Tibial artery (tissue), 4 donors: ENCODE results near the gene PSMB10.

Experiments
- DNase-seq, 2 donors: peaks; one replicate each; pipeline ENCODE4 v3.0.0-alpha.2; 2019
- H3K27ac ChIP-seq, 2 donors: fragments of 200-600 bp; sonication (generic) in 1 of 2; 1 replicate in 1 of 2; 2 replicates in 1 of 2; pipeline ENCODE4 v1.5.1; 2018 to 2019; ENCODE audit warnings: mild to moderate bottlenecking in 1 of 2
- H3K27me3 ChIP-seq, 2 donors: fragments of 200-600 bp; sonication (generic) in 1 of 2; one replicate each; pipeline versions ENCODE4 v1.5.1 to v1.6.0; 2016 to 2019
- H3K36me3 ChIP-seq, 3 donors: fragments of 200-600 bp; sonication (generic) in 2 of 3; one replicate each; pipeline ENCODE4 v1.5.1; 2016 to 2019; ENCODE audit warnings: mild to moderate bottlenecking in 2 of 3
- H3K4me1 ChIP-seq, 4 donors: fragments of 200-600 bp; sonication (generic) in 2 of 4; 1 replicate in 3 of 4; 2 replicates in 1 of 4; pipeline ENCODE4 v1.5.1; 2016 to 2019
- H3K4me3 ChIP-seq, 2 donors: fragments of 200-600 bp; sonication (generic) in 1 of 2; 1 replicate in 1 of 2; 2 replicates in 1 of 2; pipeline ENCODE4 v1.5.1; 2018 to 2019; ENCODE audit warnings: mild to moderate bottlenecking in 2 of 2
- H3K9me3 ChIP-seq, 3 donors: fragments of 200-600 bp; sonication (generic) in 1 of 3; one replicate each; pipeline ENCODE4 v1.5.1; 2016 to 2019
- CTCF ChIP-seq, 2 experiments: fragments of 200-600 bp in 1 of 2; fragments of 450-650 bp in 1 of 2; IDR thresholded peaks; one replicate each; pipeline ENCODE4 v1.5.1; 2017 to 2019; ENCODE audit warnings: antibody characterized with exemption in 2 of 2, mild to moderate bottlenecking in 1 of 2, moderate library complexity in 1 of 2
- intact Hi-C: fragments of 100-400 bp; cut with DNase I; formaldehyde crosslinking; loops from one replicate; pipeline ENCODE4 v1.15.0; 2023; ENCODE audit warnings: low total_unique reads

The PSMB10 gene

GRCh38 chr16:67936124-67936879 lies at the start of gene PSMB10:
TSS of gene PSMB10 (minus strand) at chr16:67936850. CDS start at chr16:67936749, 101 bp downstream.
- TF ChIP-seq CTCF (IDR thresholded peaks at IDR 0.05), result no peak
- DNase-seq, result peak in 1 of 2 donors; percentile 51
- Histone ChIP-seq H3K27ac (peak within 1 kb of the TSS; percentile 76 to 88), H3K27me3 (no peaks in the 10 kb centered on the region), H3K36me3 (peaks cover 11 to 36% (median 17%) of the 10 kb centered on the region in 3 donors), H3K4me3 (peak within 1 kb of the TSS; percentile 84 to 94), H3K4me1 (peaks cover 0 to 21% (median 19%) of the 10 kb centered on the region in 4 donors), H3K9me3 (no peaks in the 10 kb centered on the region)
- intact Hi-C loops, result no loop called here

GRCh38 chr16:67982011-67982696 lies 45.5 kb upstream of the PSMB10 start:
- no peaks in the 10 kb centered on the region for H3K36me3 ChIP-seq
- no peaks in the 10 kb centered on the region for H3K4me1 ChIP-seq
- H3K27me3 ChIP-seq, result peaks cover 0 to 27% of the 10 kb centered on the region in 2 donors
- TF ChIP-seq CTCF (IDR thresholded peaks at IDR 0.05), result no peak
- no peak overlapping the region for H3K4me3 ChIP-seq
- H3K9me3 ChIP-seq, result no peaks in the 10 kb centered on the region
- intact Hi-C loops, result no loop called here
- no peak for DNase-seq
- no peak overlapping the region for H3K27ac ChIP-seq

DNA sequence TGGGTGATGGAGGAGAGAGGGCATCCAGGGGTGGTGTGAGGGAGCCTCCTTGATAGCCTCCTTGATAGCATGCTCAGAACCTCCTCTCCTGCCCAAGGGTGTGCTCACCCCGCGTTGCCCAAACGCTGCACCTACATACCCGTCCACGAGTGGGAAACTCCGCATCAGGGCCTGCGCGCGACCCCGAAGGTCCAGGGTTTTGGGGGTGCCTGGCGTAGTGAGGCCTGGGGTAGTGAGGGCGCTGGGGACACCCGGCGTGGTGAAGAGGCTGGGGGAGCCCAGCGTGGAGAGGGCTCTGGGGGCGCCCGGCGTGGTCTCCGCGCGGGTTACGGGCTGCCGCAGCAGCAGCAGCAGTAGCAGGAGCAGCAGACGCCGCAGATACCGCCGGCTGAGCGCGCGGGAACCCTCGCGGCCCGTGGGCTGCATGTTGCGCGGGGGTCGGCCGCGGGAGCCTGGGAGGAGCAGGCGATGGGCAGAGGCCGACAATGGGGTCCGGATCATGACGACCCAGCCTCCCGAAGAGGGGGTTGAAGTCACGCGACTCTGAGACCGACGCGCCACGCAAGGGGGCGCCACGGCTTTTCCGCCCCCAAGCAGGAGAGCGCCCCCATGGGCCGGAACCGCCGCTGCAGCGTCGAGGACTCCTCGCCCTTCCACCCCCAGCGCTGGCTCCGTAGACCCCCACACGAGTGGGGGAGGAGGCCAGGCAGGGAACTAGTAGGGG lies 43.5 kb upstream of the PSMB10 start, which contains the start of gene DPEP3:
Gene DPEP3, minus strand, starts transcription at position 545 of the 724 bp plus-strand sequence. Its CDS starts 119 bp downstream, at position 426.
- Histone ChIP-seq H3K27ac (no peak within 1 kb of the TSS), H3K4me1 (no peaks in the 10 kb centered on the region), H3K36me3 (no peaks in the 10 kb centered on the region), H3K27me3 (peaks cover 0 to 27% of the 10 kb centered on the region in 2 donors), H3K4me3 (no peak within 1 kb of the TSS), H3K9me3 (no peaks in the 10 kb centered on the region)
- intact Hi-C loops, result no loop called here
- no peak for TF ChIP-seq CTCF (IDR thresholded peaks at IDR 0.05)
- DNase-seq, result no peak

DNA sequence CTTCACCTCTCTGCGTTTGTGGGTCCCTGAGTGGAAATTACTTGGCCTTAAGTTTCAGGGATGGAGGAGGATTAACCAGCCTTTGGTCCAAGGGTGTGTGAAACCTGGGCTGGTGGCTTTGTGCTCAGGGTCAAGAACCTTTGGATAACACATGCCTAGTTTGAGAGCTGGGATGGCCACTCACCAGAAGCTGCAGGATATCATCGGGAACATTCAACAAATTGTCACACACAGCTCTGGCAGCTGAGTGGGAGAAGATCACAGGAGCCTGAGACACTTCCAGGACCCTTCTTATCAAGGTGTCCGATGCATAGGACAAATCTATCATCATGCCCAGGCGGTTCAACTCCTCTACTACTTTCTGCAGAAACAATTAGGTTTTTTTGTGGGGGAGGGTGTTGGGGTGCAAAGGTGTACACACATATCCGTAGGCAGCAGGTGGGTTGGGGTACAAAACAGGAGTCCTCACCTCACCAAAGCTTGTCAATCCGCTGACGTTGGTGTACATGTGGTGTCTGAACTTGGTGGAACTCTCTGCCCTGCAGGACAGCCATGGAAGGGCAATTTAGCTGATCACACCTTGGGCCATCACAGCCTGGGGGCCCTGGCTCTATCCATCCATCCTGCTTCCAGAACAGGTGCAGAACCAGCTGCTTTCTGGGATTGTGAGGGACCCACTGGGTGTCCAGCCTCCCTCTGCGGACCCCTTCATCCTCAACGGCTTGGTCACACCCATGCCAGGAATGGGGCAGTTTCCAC lies 41.0 kb upstream of the PSMB10 start:
- H3K4me1 ChIP-seq, result no peaks in the 10 kb centered on the region
- TF ChIP-seq CTCF (IDR thresholded peaks at IDR 0.05), result no peak
- intact Hi-C loops, result no loop called here
- H3K27me3 ChIP-seq, result peaks cover 0 to 27% of the 10 kb centered on the region in 2 donors
- no peaks in the 10 kb centered on the region for H3K9me3 ChIP-seq
- H3K27ac ChIP-seq, result no peak overlapping the region
- no peaks in the 10 kb centered on the region for H3K36me3 ChIP-seq
- DNase-seq, result no peak
- no peak overlapping the region for H3K4me3 ChIP-seq

DNA sequence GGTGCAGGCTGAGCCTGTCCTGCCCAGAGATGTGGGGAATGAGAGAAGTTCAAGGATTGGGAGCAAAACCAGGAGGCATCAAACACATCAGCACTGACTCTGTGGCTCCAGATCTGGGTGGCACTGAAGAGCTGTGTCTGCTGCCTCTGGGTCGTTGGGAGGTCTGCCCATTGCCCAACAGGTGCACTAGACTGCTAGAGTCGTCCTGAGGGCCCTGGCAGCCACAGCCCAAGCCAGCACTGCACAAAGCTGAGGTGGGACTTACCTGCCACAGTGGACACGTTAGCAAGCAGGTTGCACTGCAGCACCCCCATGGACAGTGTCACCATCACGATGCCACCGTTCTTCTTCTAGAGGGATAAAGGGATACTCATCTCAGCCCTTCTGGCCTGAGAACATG lies 40.4 kb upstream of the PSMB10 start:
- H3K27me3 ChIP-seq, result peaks cover 0 to 24% of the 10 kb centered on the region in 2 donors
- TF ChIP-seq CTCF (IDR thresholded peaks at IDR 0.05), result no peak
- intact Hi-C loops, result no loop called here
- no peak overlapping the region for H3K4me3 ChIP-seq
- no peaks in the 10 kb centered on the region for H3K9me3 ChIP-seq
- no peaks in the 10 kb centered on the region for H3K4me1 ChIP-seq
- H3K36me3 ChIP-seq, result no peaks in the 10 kb centered on the region
- H3K27ac ChIP-seq, result no peak overlapping the region
- DNase-seq, result no peak
